ENCODE measurements around the gene DNAH1. TPM values are rescaled to one million over a fixed set of nuclear protein-coding genes. Genes with fewer than 3 reads are reported as not detected.

The DNAH1 gene
- total RNA-seq, 1 experiment from 2014 or later, result 5.5 TPM

DNA sequence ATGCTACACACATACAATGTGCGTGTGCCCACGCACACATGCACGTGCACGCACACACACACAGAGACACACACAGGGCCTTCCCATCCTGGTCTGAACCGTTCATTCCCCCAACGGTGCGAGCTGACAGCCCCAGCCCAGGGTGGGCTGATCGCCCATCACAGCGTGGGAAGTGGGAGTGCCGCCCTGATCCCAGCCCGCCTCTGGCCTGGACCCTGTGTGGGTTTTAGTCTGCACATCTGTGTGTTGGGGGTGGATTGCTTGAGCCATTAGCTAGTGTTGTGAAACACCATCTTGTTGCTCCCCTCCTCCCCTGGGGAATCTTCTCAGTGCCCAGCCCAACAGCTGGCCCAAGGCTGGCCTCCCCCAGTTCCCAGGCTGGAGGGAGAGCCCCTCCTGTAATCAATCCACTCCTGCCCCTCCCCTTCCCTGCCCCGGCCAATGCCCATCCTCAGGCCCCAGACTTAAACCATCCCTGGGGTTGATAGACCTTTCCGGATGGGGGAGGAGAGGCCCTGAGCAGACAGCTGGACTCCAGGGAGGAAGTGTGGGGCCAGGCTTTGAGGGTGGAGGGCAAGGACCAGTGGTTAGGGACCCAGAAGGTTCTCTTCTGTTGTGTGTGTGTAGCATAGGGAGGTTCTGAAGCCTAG lies 120.5 kb downstream of the DNAH1 start:
- ChIA-PET CTCF (no interaction called here), RAD21 (ENCODE audit: low non-redundant PET in 1 of 2, low total read pairs in 2 of 2, uncharacterized antibody in 2 of 2, unreplicated experiment in 2 of 2) (no interaction called here), POLR2A (no interaction called here)
- H2AFZ ChIP-seq (ENCODE audit: low read depth, low read length, poor library complexity, severe bottlenecking), result no peak overlapping the region
- ATAC-seq (no peak), DNase-seq (ENCODE audit: low read depth, low spot score) (no peak)
- no peak overlapping the region for H3K4me3 ChIP-seq (replicated peaks in 1 of 2; ENCODE audit: low read depth in 1 of 2, low read length in 2 of 2)
- H3K27me3 ChIP-seq (ENCODE audit: insufficient read depth, low read length), result no peaks in the 10 kb centered on the region
- no peaks in the 10 kb centered on the region for H3K9me3 ChIP-seq (ENCODE audit: control insufficient read depth in 1 of 2, insufficient read depth in 1 of 2, low read depth in 1 of 2, low read length in 2 of 2)
- H3K27ac ChIP-seq (ENCODE audit: low read depth, low read length), result no peak overlapping the region
- no peaks in the 10 kb centered on the region for H3K36me3 ChIP-seq (ENCODE audit: control insufficient read depth in 1 of 2, insufficient read depth in 2 of 2, low read length in 2 of 2)
- no peaks in the 10 kb centered on the region for H3K4me1 ChIP-seq (ENCODE audit: control insufficient read depth in 1 of 2, insufficient read depth in 2 of 2, low read length in 2 of 2)
- H3K4me2 ChIP-seq (ENCODE audit: low read length), result no peak overlapping the region
- no peaks in the 10 kb centered on the region for H4K20me1 ChIP-seq (ENCODE audit: insufficient read depth)
- H3K79me2 ChIP-seq (ENCODE audit: insufficient read depth, low read length), result no peaks in the 10 kb centered on the region
- TF ChIP-seq, protein P1, sequence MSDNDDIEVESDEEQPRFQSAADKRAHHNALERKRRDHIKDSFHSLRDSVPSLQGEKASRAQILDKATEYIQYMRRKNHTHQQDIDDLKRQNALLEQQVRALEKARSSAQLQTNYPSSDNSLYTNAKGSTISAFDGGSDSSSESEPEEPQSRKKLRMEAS (IDR thresholded peaks at IDR 0.05), result no peak
- TF ChIP-seq, protein P2, sequence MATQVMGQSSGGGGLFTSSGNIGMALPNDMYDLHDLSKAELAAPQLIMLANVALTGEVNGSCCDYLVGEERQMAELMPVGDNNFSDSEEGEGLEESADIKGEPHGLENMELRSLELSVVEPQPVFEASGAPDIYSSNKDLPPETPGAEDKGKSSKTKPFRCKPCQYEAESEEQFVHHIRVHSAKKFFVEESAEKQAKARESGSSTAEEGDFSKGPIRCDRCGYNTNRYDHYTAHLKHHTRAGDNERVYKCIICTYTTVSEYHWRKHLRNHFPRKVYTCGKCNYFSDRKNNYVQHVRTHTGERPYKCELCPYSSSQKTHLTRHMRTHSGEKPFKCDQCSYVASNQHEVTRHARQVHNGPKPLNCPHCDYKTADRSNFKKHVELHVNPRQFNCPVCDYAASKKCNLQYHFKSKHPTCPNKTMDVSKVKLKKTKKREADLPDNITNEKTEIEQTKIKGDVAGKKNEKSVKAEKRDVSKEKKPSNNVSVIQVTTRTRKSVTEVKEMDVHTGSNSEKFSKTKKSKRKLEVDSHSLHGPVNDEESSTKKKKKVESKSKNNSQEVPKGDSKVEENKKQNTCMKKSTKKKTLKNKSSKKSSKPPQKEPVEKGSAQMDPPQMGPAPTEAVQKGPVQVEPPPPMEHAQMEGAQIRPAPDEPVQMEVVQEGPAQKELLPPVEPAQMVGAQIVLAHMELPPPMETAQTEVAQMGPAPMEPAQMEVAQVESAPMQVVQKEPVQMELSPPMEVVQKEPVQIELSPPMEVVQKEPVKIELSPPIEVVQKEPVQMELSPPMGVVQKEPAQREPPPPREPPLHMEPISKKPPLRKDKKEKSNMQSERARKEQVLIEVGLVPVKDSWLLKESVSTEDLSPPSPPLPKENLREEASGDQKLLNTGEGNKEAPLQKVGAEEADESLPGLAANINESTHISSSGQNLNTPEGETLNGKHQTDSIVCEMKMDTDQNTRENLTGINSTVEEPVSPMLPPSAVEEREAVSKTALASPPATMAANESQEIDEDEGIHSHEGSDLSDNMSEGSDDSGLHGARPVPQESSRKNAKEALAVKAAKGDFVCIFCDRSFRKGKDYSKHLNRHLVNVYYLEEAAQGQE (IDR thresholded peaks at IDR 0.05; ENCODE audit: low read depth), result no peak
- TF ChIP-seq SIN3A (IDR thresholded peaks at IDR 0.05; ENCODE audit: low read depth) (no peak), YY1 (IDR thresholded peaks at IDR 0.05; ENCODE audit: extremely low read depth, insufficient replicate concordance, low read depth, low read length) (no peak), ELF1 (IDR thresholded peaks at IDR 0.05; ENCODE audit: borderline replicate concordance, low read depth) (no peak), ZNF274 (IDR thresholded peaks at IDR 0.05; ENCODE audit: low read depth, low read length) (no peak), FOSL1 (IDR thresholded peaks at IDR 0.05; ENCODE audit: low read depth) (no peak), POLR2AphosphoS5 (IDR thresholded peaks at IDR 0.05; ENCODE audit: low read depth, low read length) (no peak), POLR2A (IDR thresholded peaks at IDR 0.05; ENCODE audit: borderline replicate concordance, extremely low read depth, insufficient read depth, insufficient read length) (no peak), EZH2 (IDR thresholded peaks at IDR 0.05) (no peak), ZFX (IDR thresholded peaks at IDR 0.05) (no peak), SP1 (IDR thresholded peaks at IDR 0.05; ENCODE audit: low read depth) (no peak), CBX3 (IDR thresholded peaks at IDR 0.05; ENCODE audit: low read depth) (no peak), SRF (IDR thresholded peaks at IDR 0.05; ENCODE audit: low read depth) (no peak), CEBPB (IDR thresholded peaks at IDR 0.05; ENCODE audit: low read depth) (no peak), EGR1 (IDR thresholded peaks at IDR 0.05; ENCODE audit: low read depth) (no peak), JUND (IDR thresholded peaks at IDR 0.05) (no peak), TCF7L2 (IDR thresholded peaks at IDR 0.05; ENCODE audit: borderline replicate concordance, extremely low read depth, insufficient read depth, insufficient read length) (no peak)
- TF ChIP-seq, protein P3, sequence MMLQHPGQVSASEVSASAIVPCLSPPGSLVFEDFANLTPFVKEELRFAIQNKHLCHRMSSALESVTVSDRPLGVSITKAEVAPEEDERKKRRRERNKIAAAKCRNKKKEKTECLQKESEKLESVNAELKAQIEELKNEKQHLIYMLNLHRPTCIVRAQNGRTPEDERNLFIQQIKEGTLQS (IDR thresholded peaks at IDR 0.05), result no peak
- TF ChIP-seq, protein P4, sequence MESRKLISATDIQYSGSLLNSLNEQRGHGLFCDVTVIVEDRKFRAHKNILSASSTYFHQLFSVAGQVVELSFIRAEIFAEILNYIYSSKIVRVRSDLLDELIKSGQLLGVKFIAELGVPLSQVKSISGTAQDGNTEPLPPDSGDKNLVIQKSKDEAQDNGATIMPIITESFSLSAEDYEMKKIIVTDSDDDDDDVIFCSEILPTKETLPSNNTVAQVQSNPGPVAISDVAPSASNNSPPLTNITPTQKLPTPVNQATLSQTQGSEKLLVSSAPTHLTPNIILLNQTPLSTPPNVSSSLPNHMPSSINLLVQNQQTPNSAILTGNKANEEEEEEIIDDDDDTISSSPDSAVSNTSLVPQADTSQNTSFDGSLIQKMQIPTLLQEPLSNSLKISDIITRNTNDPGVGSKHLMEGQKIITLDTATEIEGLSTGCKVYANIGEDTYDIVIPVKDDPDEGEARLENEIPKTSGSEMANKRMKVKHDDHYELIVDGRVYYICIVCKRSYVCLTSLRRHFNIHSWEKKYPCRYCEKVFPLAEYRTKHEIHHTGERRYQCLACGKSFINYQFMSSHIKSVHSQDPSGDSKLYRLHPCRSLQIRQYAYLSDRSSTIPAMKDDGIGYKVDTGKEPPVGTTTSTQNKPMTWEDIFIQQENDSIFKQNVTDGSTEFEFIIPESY (IDR thresholded peaks at IDR 0.05; ENCODE audit: extremely low read depth, insufficient replicate concordance, low read length), result no peak
- intact Hi-C loops (cut with micrococcal nuclease), result no loop called here
- no peak overlapping the region for H3K9ac ChIP-seq (ENCODE audit: low read length)
- no peaks in the 10 kb centered on the region for H3K9me2 ChIP-seq (ENCODE audit: insufficient read depth)
- no TSS peak for BruUV-seq (replicated peaks)
